WTC11 (cell line): ENCODE data around the gene PPIH. TPM values are rescaled to one million over a fixed set of nuclear protein-coding genes. Genes with fewer than 3 reads are reported as not detected.

Source experiments
- ATAC-seq: fragments of 200-7000 bp; cut with Tn5 transposase; 2 replicates; pipeline ENCODE4 v1.10.0; 2021; ENCODE audit warnings: mild to moderate bottlenecking, moderate library complexity
- Bru-seq: library from RNA; stranded (reverse); fragments of 400-500 nt; gene quantifications from one replicate; lab custom pipeline; 2021; lab: Mats Ljungman, UMichigan
- CTCF ChIA-PET: fragments of 300-600 bp; sonication (Branson Sonifier 250); formaldehyde crosslinking; loops from one replicate; lab custom pipeline; 2021; ENCODE audit warnings: antibody characterized with exemption; lab: Charles Lee
- POLR2A ChIA-PET: fragments of 350-600 bp; sonication (Branson Sonifier 250); formaldehyde crosslinking; loops from one replicate; lab custom pipeline; 2021; ENCODE audit warnings: antibody characterized with exemption; lab: Charles Lee
- DNase-seq: peaks from one replicate; pipeline ENCODE4 v3.0.0; 2021; ENCODE audit warnings: low spot score
- H3K27ac Mint-ChIP-seq: 2 replicates; pipeline ENCODE4 v1.8.0; 2021; ENCODE audit warnings: mixed read lengths
- H3K27me3 Mint-ChIP-seq: 2 replicates; pipeline ENCODE4 v1.8.0; 2021; ENCODE audit warnings: low read depth, mild to moderate bottlenecking, moderate library complexity, mixed read lengths
- H3K36me3 Mint-ChIP-seq: 2 replicates; pipeline ENCODE4 v1.8.0; 2021; ENCODE audit warnings: mixed read lengths
- H3K4me1 Mint-ChIP-seq: 2 replicates; pipeline ENCODE4 v1.8.0; 2022; ENCODE audit warnings: mixed read lengths
- H3K4me3 Mint-ChIP-seq: 2 replicates; pipeline ENCODE4 v1.8.0; 2021; ENCODE audit warnings: mild to moderate bottlenecking, moderate library complexity, mixed read lengths
- H3K9me3 Mint-ChIP-seq: 2 replicates; pipeline ENCODE4 v1.8.0; 2021; ENCODE audit warnings: mixed read lengths
- ATF1 ChIP-seq: sonication (generic); formaldehyde crosslinking; IDR thresholded peaks from 2 replicates; pipeline ENCODE4 v1.8.1; 2023; ENCODE audit warnings: mild to moderate bottlenecking, moderate library complexity, missing genetic modification reagents
- CREB1 ChIP-seq: sonication (generic); formaldehyde crosslinking; IDR thresholded peaks from 2 replicates; pipeline ENCODE4 v1.8.0; 2023; ENCODE audit warnings: mild to moderate bottlenecking, missing genetic modification reagents
- CREM ChIP-seq: sonication (generic); formaldehyde crosslinking; IDR thresholded peaks from 2 replicates; pipeline ENCODE4 v1.8.1; 2022; ENCODE audit warnings: mild to moderate bottlenecking, missing genetic modification reagents, moderate library complexity
- ELF4 ChIP-seq: sonication (generic); formaldehyde crosslinking; IDR thresholded peaks from 2 replicates; pipeline ENCODE4 v1.8.1; 2022; ENCODE audit warnings: low read depth, mild to moderate bottlenecking, moderate library complexity, missing genetic modification reagents
- EMX1 ChIP-seq: fragments of 250-450 bp; sonication (Bioruptor Pico); IDR thresholded peaks from 2 replicates; pipeline ENCODE4 v1.8.0; 2021; ENCODE audit warnings: mild to moderate bottlenecking
- ESRRA ChIP-seq: sonication (generic); formaldehyde crosslinking; IDR thresholded peaks from 2 replicates; pipeline ENCODE4 v1.8.1; 2022; ENCODE audit warnings: mild to moderate bottlenecking, missing genetic modification reagents, borderline replicate concordance
- FOXJ3 ChIP-seq: sonication (generic); formaldehyde crosslinking; IDR thresholded peaks from 2 replicates; pipeline ENCODE4 v1.9.0; 2021; ENCODE audit warnings: missing genetic modification reagents, mild to moderate bottlenecking, borderline replicate concordance
- FOXP1 ChIP-seq: sonication (generic); formaldehyde crosslinking; IDR thresholded peaks from 2 replicates; pipeline ENCODE4 v1.8.0; 2022; ENCODE audit warnings: missing genetic modification reagents, mild to moderate bottlenecking, moderate library complexity, borderline replicate concordance
- HMGXB4 ChIP-seq: sonication (generic); formaldehyde crosslinking; IDR thresholded peaks from 2 replicates; pipeline ENCODE4 v1.8.1; 2023; ENCODE audit warnings: mild to moderate bottlenecking, moderate library complexity, missing genetic modification reagents
- IRF1 ChIP-seq: sonication (generic); formaldehyde crosslinking; IDR thresholded peaks from 2 replicates; pipeline ENCODE4 v1.8.0; 2023; ENCODE audit warnings: missing genetic modification reagents
- IRF2 ChIP-seq: sonication (generic); formaldehyde crosslinking; IDR thresholded peaks from 2 replicates; pipeline ENCODE4 v1.8.0; 2022; ENCODE audit warnings: low read depth, missing genetic modification reagents, borderline replicate concordance
- JAZF1 ChIP-seq: fragments of 250-450 bp; sonication (Bioruptor Pico); IDR thresholded peaks from 2 replicates; pipeline ENCODE4 v1.9.0; 2021; ENCODE audit warnings: moderate library complexity, mild to moderate bottlenecking, inconsistent platforms
- NFYB ChIP-seq: sonication (generic); formaldehyde crosslinking; conservative IDR thresholded peaks from 2 replicates; pipeline ENCODE4 v1.8.0; 2022; ENCODE audit warnings: low read depth, missing genetic modification reagents
- NR2C2 ChIP-seq: sonication (generic); formaldehyde crosslinking; IDR thresholded peaks from 2 replicates; pipeline ENCODE4 v1.8.0; 2022; ENCODE audit warnings: mild to moderate bottlenecking, missing genetic modification reagents
- SP1 ChIP-seq: sonication (generic); formaldehyde crosslinking; conservative IDR thresholded peaks from 2 replicates; pipeline ENCODE4 v1.8.1; 2022; ENCODE audit warnings: missing genetic modification reagents
- TP53 ChIP-seq: sonication (generic); formaldehyde crosslinking; IDR thresholded peaks from 2 replicates; pipeline ENCODE4 v1.8.1; 2023; ENCODE audit warnings: mild to moderate bottlenecking, missing genetic modification reagents
- ZNF121 ChIP-seq: sonication (generic); formaldehyde crosslinking; IDR thresholded peaks from 2 replicates; pipeline ENCODE4 v1.8.0; 2023; ENCODE audit warnings: missing genetic modification reagents
- ZNF232 ChIP-seq: sonication (generic); formaldehyde crosslinking; IDR thresholded peaks from 2 replicates; pipeline ENCODE4 v1.8.0; 2022; ENCODE audit warnings: mild to moderate bottlenecking, missing genetic modification reagents
- ZNF317 ChIP-seq: sonication (generic); formaldehyde crosslinking; IDR thresholded peaks from 2 replicates; pipeline ENCODE4 v1.8.1; 2023; ENCODE audit warnings: low read depth, mild to moderate bottlenecking, moderate library complexity, missing genetic modification reagents, borderline replicate concordance
- ZNF671 ChIP-seq: fragments of 250-450 bp; sonication (Bioruptor Pico); IDR thresholded peaks from 2 replicates; pipeline ENCODE4 v1.8.0; 2021; ENCODE audit warnings: mild to moderate bottlenecking
- long read RNA-seq, 3 experiments: library from RNA in 1 of 3; library from capped mRNA in 1 of 3; library from polyadenylated mRNA in 1 of 3; unstranded in 2 of 3; stranded (forward) in 1 of 3; transcript quantifications; one replicate each; pipeline ENCODE4 v2.0.0, GENCODE V29; 2021
- total RNA-seq: library from RNA; stranded (reverse); gene quantifications from 3 replicates; pipeline ENCODE4 v1.2.3, GENCODE V29; 2021
- TF ChIP-seq, protein P1 (sequence below): sonication (generic); formaldehyde crosslinking; IDR thresholded peaks from 2 replicates; pipeline ENCODE4 v1.8.0; 2022; ENCODE audit warnings: mild to moderate bottlenecking, missing genetic modification reagents
- TF ChIP-seq, protein P2 (sequence below): sonication (generic); formaldehyde crosslinking; IDR thresholded peaks from 2 replicates; pipeline ENCODE4 v1.8.0; 2023; ENCODE audit warnings: mild to moderate bottlenecking, missing genetic modification reagents
- TF ChIP-seq, protein P3 (sequence below): sonication (generic); formaldehyde crosslinking; IDR thresholded peaks from 2 replicates; pipeline ENCODE4 v1.8.1; 2022; ENCODE audit warnings: mild to moderate bottlenecking, moderate library complexity, missing genetic modification reagents
- TF ChIP-seq, protein P4 (sequence below): fragments of 200-600 bp; IDR thresholded peaks from 2 replicates; pipeline ENCODE4 v1.8.0; 2022; ENCODE audit warnings: antibody characterized with exemption

Gene PPIH
- total RNA-seq, result 68.5 to 73.1 TPM (median 69.3 TPM) in 3 replicates
- Bru-seq, nascent RNA, result percentile 89 among the genes with signal in this experiment
- long read RNA-seq, experiment 1, transcript PPIH-201 (10 exons, 752 nt), result major isoform, 27 of 46 reads
- long read RNA-seq, experiment 1, partial matches to known transcripts, result 8 of 46 reads
- long read RNA-seq, experiment 1, other reads (novel, unspliced or antisense), result 11 of 46 reads
- long read RNA-seq, experiment 2, transcript PPIH-201 (10 exons, 752 nt), result major isoform, 29 of 84 reads
- long read RNA-seq, experiment 2, partial matches to known transcripts, result 8 of 84 reads
- long read RNA-seq, experiment 2, other reads (novel, unspliced or antisense), result 47 of 84 reads
- long read RNA-seq, experiment 3, transcript PPIH-201 (10 exons, 752 nt), result major isoform, 41 of 93 reads
- long read RNA-seq, experiment 3, partial matches to known transcripts, result 18 of 93 reads
- long read RNA-seq, experiment 3, other reads (novel, unspliced or antisense), result 34 of 93 reads

DNA sequence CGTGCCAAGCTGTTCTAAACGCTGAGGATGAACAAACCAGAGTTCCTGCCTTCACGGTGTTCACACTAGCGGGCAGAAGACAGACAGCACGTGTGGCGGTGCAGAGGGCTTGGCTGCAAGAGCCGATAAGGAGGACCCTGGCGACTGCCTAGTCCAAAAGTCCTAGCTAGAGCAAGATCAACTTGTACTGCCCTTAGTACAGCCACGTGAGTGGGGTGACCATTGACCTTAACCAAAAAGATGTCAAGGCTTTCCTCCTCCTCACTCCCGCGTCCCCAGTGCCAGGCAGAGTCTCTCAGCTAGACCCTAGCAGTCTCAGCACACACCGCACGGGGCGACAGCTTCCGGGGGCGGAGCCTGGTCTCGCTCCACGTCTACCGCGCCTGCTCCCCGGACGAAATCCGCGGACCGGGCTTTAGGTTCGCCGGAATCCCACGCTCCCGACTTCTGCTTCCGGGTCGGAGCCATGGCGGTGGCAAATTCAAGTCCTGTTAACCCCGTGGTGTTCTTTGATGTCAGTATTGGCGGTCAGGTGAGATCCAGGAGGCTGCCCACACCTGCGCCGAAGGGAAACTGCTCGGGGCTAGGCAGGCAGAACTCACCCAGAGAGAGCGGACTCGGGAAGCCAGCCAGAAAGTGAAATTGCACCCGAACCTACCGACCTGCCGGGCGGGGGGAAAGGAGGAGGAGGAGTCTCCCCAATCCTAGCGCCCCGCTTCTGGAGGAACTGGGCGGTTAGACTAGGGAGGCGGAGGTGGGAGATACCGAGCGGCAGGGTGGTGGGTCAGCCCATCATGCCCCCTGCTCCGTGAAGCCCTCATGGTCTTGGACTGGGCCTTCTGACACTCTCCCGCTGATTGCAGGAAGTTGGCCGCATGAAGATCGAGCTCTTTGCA lies at the start of gene PPIH:
TSS of gene PPIH (plus strand) at position 443 of the 896 bp plus-strand sequence. CDS start at position 467, 24 bp downstream.
- ATAC-seq, result peak; percentile 99
- TF ChIP-seq, protein P1, sequence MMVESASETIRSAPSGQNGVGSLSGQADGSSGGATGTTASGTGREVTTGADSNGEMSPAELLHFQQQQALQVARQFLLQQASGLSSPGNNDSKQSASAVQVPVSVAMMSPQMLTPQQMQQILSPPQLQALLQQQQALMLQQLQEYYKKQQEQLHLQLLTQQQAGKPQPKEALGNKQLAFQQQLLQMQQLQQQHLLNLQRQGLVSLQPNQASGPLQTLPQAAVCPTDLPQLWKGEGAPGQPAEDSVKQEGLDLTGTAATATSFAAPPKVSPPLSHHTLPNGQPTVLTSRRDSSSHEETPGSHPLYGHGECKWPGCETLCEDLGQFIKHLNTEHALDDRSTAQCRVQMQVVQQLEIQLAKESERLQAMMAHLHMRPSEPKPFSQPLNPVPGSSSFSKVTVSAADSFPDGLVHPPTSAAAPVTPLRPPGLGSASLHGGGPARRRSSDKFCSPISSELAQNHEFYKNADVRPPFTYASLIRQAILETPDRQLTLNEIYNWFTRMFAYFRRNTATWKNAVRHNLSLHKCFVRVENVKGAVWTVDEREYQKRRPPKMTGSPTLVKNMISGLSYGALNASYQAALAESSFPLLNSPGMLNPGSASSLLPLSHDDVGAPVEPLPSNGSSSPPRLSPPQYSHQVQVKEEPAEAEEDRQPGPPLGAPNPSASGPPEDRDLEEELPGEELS (CRISPR knock-in tag), result 0 out of 2 replicates have a peak, but pooled peaks have one; percentile 46
- TF ChIP-seq NR2C2 (CRISPR knock-in tag) (peak; percentile 98), ELF4 (CRISPR knock-in tag) (0 out of 2 replicates have a peak, but pooled peaks have one; percentile 29), FOXP1 (CRISPR knock-in tag) (peak; percentile 95), ZNF317 (no peak), NFYB (CRISPR knock-in tag) (no peak; the same call in 1 of the 2 replicates), ZNF232 (CRISPR knock-in tag) (peak; percentile 89), CREM (peak; percentile 79), ZNF121 (CRISPR knock-in tag) (peak; percentile 100), IRF2 (no peak; the same call in 1 of the 2 replicates), ATF1 (no peak), TP53 (CRISPR knock-in tag) (no peak), ZNF671 (CRISPR knock-in tag) (0 out of 2 replicates have a peak, but pooled peaks have one; percentile 33), IRF1 (CRISPR knock-in tag) (peak; percentile 16; the same call in 1 of the 2 replicates), CREB1 (CRISPR knock-in tag) (0 out of 2 replicates have a peak, but pooled peaks have one; percentile 25), ESRRA (CRISPR knock-in tag) (no peak), FOXJ3 (0 out of 2 replicates have a peak, but pooled peaks have one; percentile 38), JAZF1 (CRISPR knock-in tag) (no peak), HMGXB4 (CRISPR knock-in tag) (peak; percentile 79; the same call in 1 of the 2 replicates), EMX1 (CRISPR knock-in tag) (no peak), SP1 (CRISPR knock-in tag) (peak; percentile 97)
- TF ChIP-seq, protein P2, sequence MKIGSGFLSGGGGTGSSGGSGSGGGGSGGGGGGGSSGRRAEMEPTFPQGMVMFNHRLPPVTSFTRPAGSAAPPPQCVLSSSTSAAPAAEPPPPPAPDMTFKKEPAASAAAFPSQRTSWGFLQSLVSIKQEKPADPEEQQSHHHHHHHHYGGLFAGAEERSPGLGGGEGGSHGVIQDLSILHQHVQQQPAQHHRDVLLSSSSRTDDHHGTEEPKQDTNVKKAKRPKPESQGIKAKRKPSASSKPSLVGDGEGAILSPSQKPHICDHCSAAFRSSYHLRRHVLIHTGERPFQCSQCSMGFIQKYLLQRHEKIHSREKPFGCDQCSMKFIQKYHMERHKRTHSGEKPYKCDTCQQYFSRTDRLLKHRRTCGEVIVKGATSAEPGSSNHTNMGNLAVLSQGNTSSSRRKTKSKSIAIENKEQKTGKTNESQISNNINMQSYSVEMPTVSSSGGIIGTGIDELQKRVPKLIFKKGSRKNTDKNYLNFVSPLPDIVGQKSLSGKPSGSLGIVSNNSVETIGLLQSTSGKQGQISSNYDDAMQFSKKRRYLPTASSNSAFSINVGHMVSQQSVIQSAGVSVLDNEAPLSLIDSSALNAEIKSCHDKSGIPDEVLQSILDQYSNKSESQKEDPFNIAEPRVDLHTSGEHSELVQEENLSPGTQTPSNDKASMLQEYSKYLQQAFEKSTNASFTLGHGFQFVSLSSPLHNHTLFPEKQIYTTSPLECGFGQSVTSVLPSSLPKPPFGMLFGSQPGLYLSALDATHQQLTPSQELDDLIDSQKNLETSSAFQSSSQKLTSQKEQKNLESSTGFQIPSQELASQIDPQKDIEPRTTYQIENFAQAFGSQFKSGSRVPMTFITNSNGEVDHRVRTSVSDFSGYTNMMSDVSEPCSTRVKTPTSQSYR (CRISPR knock-in tag), result 0 out of 2 replicates have a peak, but pooled peaks have one; percentile 39
- TF ChIP-seq, protein P3, sequence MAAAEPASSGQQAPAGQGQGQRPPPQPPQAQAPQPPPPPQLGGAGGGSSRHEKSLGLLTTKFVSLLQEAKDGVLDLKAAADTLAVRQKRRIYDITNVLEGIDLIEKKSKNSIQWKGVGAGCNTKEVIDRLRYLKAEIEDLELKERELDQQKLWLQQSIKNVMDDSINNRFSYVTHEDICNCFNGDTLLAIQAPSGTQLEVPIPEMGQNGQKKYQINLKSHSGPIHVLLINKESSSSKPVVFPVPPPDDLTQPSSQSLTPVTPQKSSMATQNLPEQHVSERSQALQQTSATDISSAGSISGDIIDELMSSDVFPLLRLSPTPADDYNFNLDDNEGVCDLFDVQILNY, result peak; percentile 70; the same call in 1 of the 2 replicates
- TF ChIP-seq, protein P4, sequence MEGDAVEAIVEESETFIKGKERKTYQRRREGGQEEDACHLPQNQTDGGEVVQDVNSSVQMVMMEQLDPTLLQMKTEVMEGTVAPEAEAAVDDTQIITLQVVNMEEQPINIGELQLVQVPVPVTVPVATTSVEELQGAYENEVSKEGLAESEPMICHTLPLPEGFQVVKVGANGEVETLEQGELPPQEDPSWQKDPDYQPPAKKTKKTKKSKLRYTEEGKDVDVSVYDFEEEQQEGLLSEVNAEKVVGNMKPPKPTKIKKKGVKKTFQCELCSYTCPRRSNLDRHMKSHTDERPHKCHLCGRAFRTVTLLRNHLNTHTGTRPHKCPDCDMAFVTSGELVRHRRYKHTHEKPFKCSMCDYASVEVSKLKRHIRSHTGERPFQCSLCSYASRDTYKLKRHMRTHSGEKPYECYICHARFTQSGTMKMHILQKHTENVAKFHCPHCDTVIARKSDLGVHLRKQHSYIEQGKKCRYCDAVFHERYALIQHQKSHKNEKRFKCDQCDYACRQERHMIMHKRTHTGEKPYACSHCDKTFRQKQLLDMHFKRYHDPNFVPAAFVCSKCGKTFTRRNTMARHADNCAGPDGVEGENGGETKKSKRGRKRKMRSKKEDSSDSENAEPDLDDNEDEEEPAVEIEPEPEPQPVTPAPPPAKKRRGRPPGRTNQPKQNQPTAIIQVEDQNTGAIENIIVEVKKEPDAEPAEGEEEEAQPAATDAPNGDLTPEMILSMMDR, result no peak

More for the DNA sequence above, at the start of gene PPIH:
- H3K27ac Mint-ChIP-seq, result peak within 1 kb of the TSS; percentile 98
- POLR2A ChIA-PET, result interaction anchor here (1.9 kb wide), 2 partner anchors 25 to 82 kb away, joined by 5 to 13 read pairs; partner anchors contain the start of genes CLDN19 and YBX1
- peak within 1 kb of the TSS; percentile 96 for H3K4me3 Mint-ChIP-seq
- CTCF ChIA-PET, result interaction anchor here (0.6 to 1.9 kb wide), 7 partner anchors 25 to 201 kb away, joined by 3 to 11 read pairs (median 4); partner anchors contain the start of genes C1orf50, CCDC30, P3H1 and PPCS
- H3K9me3 Mint-ChIP-seq, result no peaks in the 10 kb centered on the region
- H3K27me3 Mint-ChIP-seq, result peaks cover 15% of the 10 kb centered on the region
- DNase-seq, result peak; percentile 95
- H3K36me3 Mint-ChIP-seq, result peaks cover 23% of the 10 kb centered on the region
- peaks cover 24% of the 10 kb centered on the region for H3K4me1 Mint-ChIP-seq
